Measurements from ENCODE around the gene DMBX1.

GRCh38 chr1:46476673-46477072 is 13.0 kb upstream of the DMBX1 start:
- TF ChIP-seq CTCF (IDR thresholded peaks at IDR 0.05): no peak
- no peak for TF ChIP-seq POLR2A (IDR thresholded peaks at IDR 0.05)
